UCSD-AML1 (cell line): ENCODE measurements around the gene DUSP1.

Source experiments
- DNase-seq: peaks from one replicate; lab custom pipeline; 2025; ENCODE audit not compliant: unreplicated experiment; lab: John Stamatoyannopoulos, UW

The DUSP1 gene

DNA sequence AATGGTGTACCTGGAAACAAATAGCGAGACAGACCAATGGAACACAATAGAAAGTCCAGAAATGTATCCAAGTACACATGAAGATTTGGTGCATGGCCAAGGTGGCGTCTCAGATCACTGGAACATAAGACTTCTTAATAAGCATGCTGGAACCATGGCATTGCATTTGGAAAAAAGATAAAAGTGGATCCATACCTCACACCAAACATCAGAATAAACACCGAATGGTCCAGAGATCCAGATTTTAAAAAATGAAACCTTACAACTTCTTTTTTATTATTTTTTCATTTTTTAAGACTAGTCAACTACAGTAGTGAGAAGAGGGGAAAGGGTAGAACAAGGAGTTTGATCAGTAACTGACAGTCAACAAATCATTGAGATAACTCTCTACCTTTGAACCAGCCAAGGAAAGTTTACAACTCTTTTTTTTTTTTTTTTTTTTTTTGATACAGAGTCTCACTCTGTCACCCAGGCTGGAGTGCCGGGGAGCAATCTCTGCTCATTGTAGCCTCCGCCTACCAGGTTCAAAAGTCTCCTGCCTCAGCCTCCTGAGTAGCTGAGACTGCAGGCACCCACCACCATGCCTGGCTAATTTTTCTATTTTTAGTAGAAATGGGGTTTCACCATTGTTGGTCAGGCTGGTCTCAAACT, 8.8 kb upstream of the DUSP1 start:
- no peak for DNase-seq

GRCh38 chr5:172777881-172778814, 7.2 kb upstream of the DUSP1 start:
- no peak for DNase-seq

DNA sequence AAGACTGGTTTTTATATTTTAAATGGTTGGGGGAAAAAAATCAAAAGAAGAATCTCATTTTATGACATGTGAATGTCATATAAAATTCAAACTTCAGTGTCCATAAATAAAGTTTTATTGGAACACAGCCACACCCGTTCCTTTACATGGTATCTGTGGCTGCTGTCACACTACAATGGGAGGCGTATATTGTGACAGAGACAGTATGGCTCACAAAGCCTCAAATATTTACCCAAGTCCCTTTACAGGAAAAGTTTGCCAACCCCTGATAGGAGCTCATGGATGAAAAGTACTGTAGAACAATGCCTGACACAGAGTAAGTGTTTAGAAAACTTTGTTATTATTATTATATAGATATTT, 5.2 kb upstream of the DUSP1 start:
- no peak for DNase-seq

- DNase-seq = no peak
These were observed 4.6 kb upstream of the DUSP1 start for GRCh38 chr5:172775326-172776234.

GRCh38 chr5:172774561-172775315, 3.7 kb upstream of the DUSP1 start:
- no peak for DNase-seq

GRCh38 chr5:172773481-172774469, 2.8 kb upstream of the DUSP1 start:
- no peak for DNase-seq

DNA sequence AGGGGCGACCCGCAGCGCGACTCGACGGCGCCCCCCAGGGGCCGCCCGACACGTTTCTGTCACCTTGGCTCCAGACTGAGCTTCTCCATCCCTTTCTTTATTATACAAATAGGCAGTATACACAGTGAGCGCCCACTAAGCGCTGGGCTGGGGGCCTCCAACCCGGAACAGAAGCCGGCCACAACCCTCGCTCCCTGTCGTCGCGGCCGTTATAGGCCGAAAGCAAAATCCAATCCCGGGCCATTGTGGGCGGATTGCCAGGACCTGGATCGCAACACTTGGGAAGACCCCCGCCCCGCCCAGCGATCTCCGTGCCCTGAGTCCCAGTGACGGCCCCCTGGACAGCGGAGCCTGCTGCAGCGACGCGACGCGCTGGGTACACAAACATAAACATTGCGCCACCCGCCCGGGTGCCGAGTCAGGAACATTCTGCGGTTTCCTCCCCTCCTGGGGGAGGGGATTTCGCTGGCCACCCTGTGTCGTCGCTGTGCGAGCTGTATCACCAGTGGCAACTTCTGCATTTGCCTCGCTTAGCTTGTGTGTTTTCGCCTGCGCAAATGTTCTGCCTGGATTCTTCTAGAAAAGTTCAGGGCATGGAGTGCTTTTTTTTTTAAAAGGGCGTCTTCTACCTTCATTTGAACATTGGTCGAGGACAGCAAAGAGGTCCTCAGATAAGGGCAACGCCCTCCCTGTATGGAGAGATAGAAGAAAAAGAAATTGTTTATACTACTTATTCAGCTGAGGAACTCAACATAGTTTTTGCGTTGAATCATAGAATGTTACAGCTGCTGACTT, 1.3 kb upstream of the DUSP1 start:
- peak; percentile 91 for DNase-seq

- no peak for DNase-seq
These were observed 580 bp upstream of the DUSP1 start for GRCh38 chr5:172771439-172772111.

DNA sequence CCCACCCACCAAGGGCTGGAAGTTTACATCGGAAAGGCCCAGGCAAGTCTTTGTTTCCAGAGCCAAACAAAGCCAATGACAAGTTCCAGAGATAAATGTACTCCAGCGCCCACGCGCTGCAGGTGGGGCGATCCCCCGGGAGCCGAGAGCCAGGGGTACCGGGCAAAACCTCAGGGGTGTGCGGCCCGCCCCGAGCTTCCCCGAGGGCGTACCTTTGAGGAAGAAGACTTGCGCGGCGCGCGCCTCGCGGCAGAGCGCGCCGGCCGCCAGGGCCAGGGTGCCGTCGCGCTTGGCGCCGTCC, 671 bp downstream of the DUSP1 start:
- no peak for DNase-seq

GRCh38 chr5:172769616-172770373, 1.2 kb downstream of the DUSP1 start:
- DNase-seq = no peak

DNA sequence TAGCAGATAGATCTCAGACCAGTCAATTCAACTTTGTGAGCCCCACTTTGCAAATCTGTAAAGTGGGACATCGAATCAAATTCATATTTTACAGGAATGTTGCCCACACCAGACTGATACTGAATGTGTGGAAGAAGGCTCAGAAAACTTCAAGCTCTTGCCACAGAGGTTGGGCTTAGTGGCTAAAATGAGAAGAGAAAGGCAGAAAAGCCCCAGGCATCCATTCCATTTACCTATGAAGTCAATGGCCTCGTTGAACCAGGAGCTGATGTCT, 1.7 kb downstream of the DUSP1 start:
- DNase-seq = no peak

DNA sequence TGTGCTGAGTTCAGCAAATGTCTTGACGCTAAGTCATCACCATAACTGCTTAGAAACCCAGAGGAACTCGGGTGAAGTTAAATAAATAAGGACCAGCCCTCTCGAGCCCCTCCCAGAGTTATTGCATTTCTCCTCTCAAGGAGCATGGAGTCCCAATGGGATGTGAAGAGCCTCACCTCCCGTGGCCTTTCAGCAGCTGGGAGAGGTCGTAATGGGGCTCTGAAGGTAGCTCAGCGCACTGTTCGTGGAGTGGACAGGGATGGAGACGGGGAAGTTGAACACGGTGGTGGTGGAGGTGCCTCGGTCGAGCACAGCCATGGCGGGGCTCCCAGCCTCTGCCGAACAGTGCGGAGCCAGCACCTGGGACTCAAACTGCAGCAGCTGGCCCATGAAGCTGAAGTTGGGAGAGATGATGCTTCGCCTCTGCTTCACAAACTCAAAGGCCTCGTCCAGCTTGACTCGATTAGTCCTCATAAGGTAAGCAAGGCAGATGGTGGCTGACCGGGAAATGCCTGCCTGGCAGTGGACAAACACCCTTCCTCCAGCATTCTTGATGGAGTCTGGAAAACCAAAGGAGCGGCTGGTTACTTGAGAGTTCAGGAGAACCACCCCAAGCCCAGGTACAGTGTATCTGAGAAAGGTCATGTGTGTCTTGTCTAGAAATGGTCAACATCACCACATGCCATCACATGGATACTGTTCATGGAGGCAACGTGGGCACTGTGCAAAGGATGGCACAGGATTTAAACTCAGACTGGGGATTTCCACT, 2.2 kb downstream of the DUSP1 start:
- no peak for DNase-seq

GRCh38 chr5:172768098-172768572, 2.9 kb downstream of the DUSP1 start:
- DNase-seq = no peak

DNA sequence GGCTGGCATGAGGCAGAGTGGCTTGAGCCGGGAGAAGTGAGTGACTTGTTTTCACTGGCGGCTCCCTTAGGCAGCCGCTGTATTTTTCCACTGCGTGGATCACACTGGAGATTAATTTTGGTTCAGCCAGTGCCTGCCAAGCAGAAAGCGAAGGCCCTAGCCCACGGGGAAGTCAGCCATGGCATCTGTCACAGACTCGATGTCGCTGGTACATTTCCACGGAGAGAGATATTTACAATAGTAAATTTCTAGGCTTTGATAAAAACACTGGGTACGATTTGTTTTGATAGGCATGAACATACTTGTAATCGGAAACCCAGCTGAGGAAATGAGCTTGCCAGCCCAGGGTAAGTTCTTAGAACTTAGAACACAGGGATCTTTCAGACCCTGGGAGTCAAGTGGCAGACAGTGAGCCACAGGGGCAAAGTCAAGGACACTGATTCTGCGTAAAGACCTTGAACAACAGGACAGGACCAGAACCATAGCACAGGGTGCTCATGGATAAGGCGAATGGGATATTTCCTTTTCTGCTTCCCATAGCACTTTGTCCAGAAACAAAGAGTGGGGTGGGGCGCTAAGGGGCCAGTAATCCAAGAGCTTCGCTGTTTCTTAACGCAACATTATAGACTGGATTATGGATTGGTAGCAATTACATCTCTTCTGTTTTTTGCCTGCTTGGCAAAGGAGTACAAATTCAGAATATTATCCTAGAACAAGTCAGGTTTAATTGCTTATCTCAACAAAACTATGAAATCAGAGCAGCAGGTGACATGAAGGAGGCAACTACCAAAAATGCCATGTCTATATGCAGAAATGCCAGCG, 4.5 kb downstream of the DUSP1 start:
- no peak for DNase-seq

DNA sequence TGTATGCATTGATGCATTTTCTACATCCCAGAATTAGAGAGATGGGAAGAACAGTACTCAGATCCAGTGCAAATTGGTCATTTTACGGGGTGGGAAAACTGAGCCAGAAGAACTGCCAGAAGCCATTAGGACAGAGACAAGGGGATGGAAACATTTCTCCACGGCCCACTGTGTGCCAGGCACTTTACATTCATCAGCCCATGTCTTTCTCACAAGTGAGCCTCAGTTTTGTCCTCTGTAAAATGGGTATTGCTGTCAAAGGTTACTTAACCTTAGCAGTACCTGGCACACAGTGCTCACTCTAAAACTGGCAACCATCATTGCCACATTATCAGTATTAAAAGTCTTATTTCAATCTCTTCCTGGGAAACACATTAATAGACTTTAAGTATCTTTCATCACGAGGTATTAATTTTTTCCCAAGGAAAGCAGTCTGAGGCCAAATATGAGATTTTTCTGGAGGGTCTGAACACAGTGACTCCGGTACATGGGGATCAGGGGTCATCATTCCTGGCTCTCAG, 5.2 kb downstream of the DUSP1 start:
- DNase-seq = no peak
